Measurements from ENCODE around the gene ST3GAL5. TPM values are rescaled to one million over a fixed set of nuclear protein-coding genes. Genes with fewer than 3 reads are reported as not detected.

Gene ST3GAL5
- total RNA-seq, 2 experiments from 2014 or later: 7.4 to 11.3 TPM

- intact Hi-C loops (cut with micrococcal nuclease; ENCODE audit: unreplicated experiment): no loop called here
- CTCF ChIA-PET (ENCODE audit: unreplicated experiment): no interaction called here
- BruUV-seq (replicated peaks): no TSS peak
- Histone ChIP-seq H3K4me2 (ENCODE audit: low read length) (no peak overlapping the region), H4K20me1 (ENCODE audit: insufficient read depth, low read length) (no peaks in the 10 kb centered on the region), H2AFZ (ENCODE audit: low read length) (no peak overlapping the region), H3K36me3 (ENCODE audit: insufficient read depth, low read length) (no peaks in the 10 kb centered on the region), H3K27ac (ENCODE audit: low read depth, low read length, poor library complexity, severe bottlenecking) (no peak overlapping the region), H3K79me2 (ENCODE audit: insufficient read depth, low read depth, low read length) (no peaks in the 10 kb centered on the region), H3K4me1 (ENCODE audit: insufficient read depth, low read length, poor library complexity, severe bottlenecking) (no peaks in the 10 kb centered on the region), H3K9me2 (ENCODE audit: insufficient read depth, low read length) (no peaks in the 10 kb centered on the region), H3K9me3 (ENCODE audit: low read length) (no peaks in the 10 kb centered on the region), H3K4me3 (ENCODE audit: low read depth, low read length, poor library complexity, severe bottlenecking) (no peak overlapping the region)
- no peak for TF ChIP-seq EZH2phosphoT487 (IDR thresholded peaks at IDR 0.05; ENCODE audit: borderline replicate concordance, low read depth, low read length)
- TF ChIP-seq, protein P1, sequence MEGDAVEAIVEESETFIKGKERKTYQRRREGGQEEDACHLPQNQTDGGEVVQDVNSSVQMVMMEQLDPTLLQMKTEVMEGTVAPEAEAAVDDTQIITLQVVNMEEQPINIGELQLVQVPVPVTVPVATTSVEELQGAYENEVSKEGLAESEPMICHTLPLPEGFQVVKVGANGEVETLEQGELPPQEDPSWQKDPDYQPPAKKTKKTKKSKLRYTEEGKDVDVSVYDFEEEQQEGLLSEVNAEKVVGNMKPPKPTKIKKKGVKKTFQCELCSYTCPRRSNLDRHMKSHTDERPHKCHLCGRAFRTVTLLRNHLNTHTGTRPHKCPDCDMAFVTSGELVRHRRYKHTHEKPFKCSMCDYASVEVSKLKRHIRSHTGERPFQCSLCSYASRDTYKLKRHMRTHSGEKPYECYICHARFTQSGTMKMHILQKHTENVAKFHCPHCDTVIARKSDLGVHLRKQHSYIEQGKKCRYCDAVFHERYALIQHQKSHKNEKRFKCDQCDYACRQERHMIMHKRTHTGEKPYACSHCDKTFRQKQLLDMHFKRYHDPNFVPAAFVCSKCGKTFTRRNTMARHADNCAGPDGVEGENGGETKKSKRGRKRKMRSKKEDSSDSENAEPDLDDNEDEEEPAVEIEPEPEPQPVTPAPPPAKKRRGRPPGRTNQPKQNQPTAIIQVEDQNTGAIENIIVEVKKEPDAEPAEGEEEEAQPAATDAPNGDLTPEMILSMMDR (conservative IDR thresholded peaks at IDR 0.05; ENCODE audit: low read length): no peak
- POLR2A ChIA-PET: no interaction called here
- no peak for DNase-seq (ENCODE audit: low spot score)
Observed at GRCh38 chr2:85862426-85862825, 26.4 kb downstream of the ST3GAL5 start.

GRCh38 chr2:85861650-85862049 is 27.1 kb downstream of the ST3GAL5 start:
- Histone ChIP-seq H3K9me2 (ENCODE audit: insufficient read depth, low read length) (no peaks in the 10 kb centered on the region), H4K20me1 (ENCODE audit: insufficient read depth, low read length) (no peaks in the 10 kb centered on the region), H3K4me1 (ENCODE audit: insufficient read depth, low read length, poor library complexity, severe bottlenecking) (no peaks in the 10 kb centered on the region), H3K4me3 (ENCODE audit: low read depth, low read length, poor library complexity, severe bottlenecking) (no peak overlapping the region), H3K79me2 (ENCODE audit: insufficient read depth, low read depth, low read length) (no peaks in the 10 kb centered on the region), H3K36me3 (ENCODE audit: insufficient read depth, low read length) (no peaks in the 10 kb centered on the region), H3K9me3 (ENCODE audit: low read length) (no peaks in the 10 kb centered on the region), H2AFZ (ENCODE audit: low read length) (no peak overlapping the region), H3K27ac (ENCODE audit: low read depth, low read length, poor library complexity, severe bottlenecking) (no peak overlapping the region), H3K4me2 (ENCODE audit: low read length) (no peak overlapping the region)
- TF ChIP-seq, protein P1 (conservative IDR thresholded peaks at IDR 0.05; ENCODE audit: low read length): no peak
- TF ChIP-seq EZH2phosphoT487 (IDR thresholded peaks at IDR 0.05; ENCODE audit: borderline replicate concordance, low read depth, low read length): no peak
- POLR2A ChIA-PET: no interaction called here
- no peak for DNase-seq (ENCODE audit: low spot score)
- CTCF ChIA-PET (ENCODE audit: unreplicated experiment): no interaction called here
- intact Hi-C loops (cut with micrococcal nuclease; ENCODE audit: unreplicated experiment): no loop called here
- no TSS peak for BruUV-seq (replicated peaks)

- ChIA-PET POLR2A (no interaction called here), CTCF (ENCODE audit: unreplicated experiment) (no interaction called here)
Observed at GRCh38 chr2:85861180-85861579, 27.6 kb downstream of the ST3GAL5 start.

More at GRCh38 chr2:85861180-85861579, 27.6 kb downstream of the ST3GAL5 start:
- no peak overlapping the region for H3K4me2 ChIP-seq (ENCODE audit: low read length)
- no peak for DNase-seq (ENCODE audit: low spot score)
- H3K27ac ChIP-seq (ENCODE audit: low read depth, low read length, poor library complexity, severe bottlenecking): no peak overlapping the region
- H3K9me3 ChIP-seq (ENCODE audit: low read length): no peaks in the 10 kb centered on the region
- H4K20me1 ChIP-seq (ENCODE audit: insufficient read depth, low read length): no peaks in the 10 kb centered on the region
- H2AFZ ChIP-seq (ENCODE audit: low read length): no peak overlapping the region
- no peaks in the 10 kb centered on the region for H3K36me3 ChIP-seq (ENCODE audit: insufficient read depth, low read length)
- TF ChIP-seq EZH2phosphoT487 (IDR thresholded peaks at IDR 0.05; ENCODE audit: borderline replicate concordance, low read depth, low read length): no peak
- TF ChIP-seq, protein P1 (conservative IDR thresholded peaks at IDR 0.05; ENCODE audit: low read length): no peak
- no TSS peak for BruUV-seq (replicated peaks)
- H3K9me2 ChIP-seq (ENCODE audit: insufficient read depth, low read length): no peaks in the 10 kb centered on the region
- intact Hi-C loops (cut with micrococcal nuclease; ENCODE audit: unreplicated experiment): no loop called here
- no peak overlapping the region for H3K4me3 ChIP-seq (ENCODE audit: low read depth, low read length, poor library complexity, severe bottlenecking)
- H3K79me2 ChIP-seq (ENCODE audit: insufficient read depth, low read depth, low read length): no peaks in the 10 kb centered on the region
- H3K4me1 ChIP-seq (ENCODE audit: insufficient read depth, low read length, poor library complexity, severe bottlenecking): no peaks in the 10 kb centered on the region

All from OCI-LY7 (cell line).